Neuronal stem cell (in vitro differentiated cells): Measurements from ENCODE around the gene CYP1A2. TPM values are rescaled to one million over a fixed set of nuclear protein-coding genes. Genes with fewer than 3 reads are reported as not detected.

Experiments
- DNase-seq: peaks from one replicate; pipeline ENCODE4 v3.0.0-alpha.2; 2013; ENCODE audit warnings: low spot score
- H2AFZ ChIP-seq: one replicate; pipeline ENCODE4 v1.6.1; 2013; ENCODE audit warnings: mild to moderate bottlenecking, low read length, inconsistent platforms
- H2AK5ac ChIP-seq: 2 replicates; pipeline ENCODE4 v1.6.1; 2013; ENCODE audit warnings: low read depth, mild to moderate bottlenecking, inconsistent platforms, low read length, moderate library complexity, mixed read lengths
- H2BK120ac ChIP-seq: 2 replicates; pipeline ENCODE4 v1.6.1; 2013; ENCODE audit warnings: low read depth, mild to moderate bottlenecking, inconsistent platforms, low read length, moderate library complexity, mixed read lengths
- H2BK12ac ChIP-seq: one replicate; pipeline ENCODE4 v1.6.1; 2013; ENCODE audit warnings: low read length, inconsistent platforms
- H2BK15ac ChIP-seq: 2 replicates; pipeline ENCODE4 v1.6.1; 2013; ENCODE audit warnings: mild to moderate bottlenecking, low read length, inconsistent platforms, mixed read lengths
- H2BK5ac ChIP-seq: one replicate; pipeline ENCODE4 v1.6.1; 2013; ENCODE audit warnings: inconsistent platforms, mild to moderate bottlenecking, low read length, moderate library complexity
- H3K14ac ChIP-seq: one replicate; pipeline ENCODE4 v1.6.1; 2013; ENCODE audit warnings: low read length, inconsistent platforms
- H3K18ac ChIP-seq: 2 replicates; pipeline ENCODE4 v1.6.1; 2013; ENCODE audit warnings: low read length, inconsistent platforms
- H3K23ac ChIP-seq: 2 replicates; pipeline ENCODE4 v1.6.1; 2013; ENCODE audit warnings: low read depth, mild to moderate bottlenecking, mixed read lengths, low read length, inconsistent platforms; ENCODE audit not compliant: poor library complexity
- H3K27ac ChIP-seq: replicated peaks from 3 replicates; pipeline ENCODE4 v1.5.1; 2013; ENCODE audit warnings: low read length, inconsistent platforms
- H3K27me3 ChIP-seq, 3 experiments: 2 replicates each; pipeline ENCODE4 v1.6.1; 2013; ENCODE audit warnings: low read length in 3 of 3, mild to moderate bottlenecking in 2 of 3, inconsistent platforms in 1 of 3, low read depth in 1 of 3, mixed read lengths in 1 of 3, moderate library complexity in 1 of 3; ENCODE audit not compliant: control insufficient read depth in 3 of 3, insufficient read depth in 3 of 3
- H3K36me3 ChIP-seq, 2 donors: replicated peaks in 1 of 2; 2 replicates each; pipeline ENCODE4 v1.6.1; 2013; ENCODE audit warnings: low read length in 2 of 2; ENCODE audit not compliant: control insufficient read depth in 2 of 2, insufficient read depth in 2 of 2
- H3K4ac ChIP-seq: 2 replicates; pipeline ENCODE4 v1.6.1; 2013; ENCODE audit warnings: inconsistent platforms, mild to moderate bottlenecking, low read length, moderate library complexity
- H3K4me1 ChIP-seq, 2 donors: 1 replicate in 1 of 2; 2 replicates in 1 of 2; pipeline ENCODE4 v1.6.1; 2013; ENCODE audit warnings: low read length in 2 of 2, low read depth in 1 of 2; ENCODE audit not compliant: control insufficient read depth in 2 of 2, insufficient read depth in 1 of 2
- H3K4me2 ChIP-seq: one replicate; pipeline ENCODE4 v1.6.1; 2013; ENCODE audit warnings: mild to moderate bottlenecking, low read length, inconsistent platforms; ENCODE audit not compliant: insufficient read depth, poor library complexity, severe bottlenecking
- H3K4me3 ChIP-seq, 2 donors: 2 replicates each; pipeline ENCODE4 v1.5.1; 2013; ENCODE audit warnings: low read length in 2 of 2, mild to moderate bottlenecking in 2 of 2, inconsistent platforms in 1 of 2, moderate library complexity in 1 of 2
- H3K79me1 ChIP-seq: one replicate; pipeline ENCODE4 v1.6.1; 2013; ENCODE audit warnings: low read depth, mild to moderate bottlenecking, inconsistent platforms, low read length, moderate library complexity
- H3K9ac ChIP-seq: one replicate; pipeline ENCODE4 v1.6.1; 2013; ENCODE audit warnings: mild to moderate bottlenecking, low read depth, low read length, inconsistent platforms; ENCODE audit not compliant: poor library complexity
- H3K9me3 ChIP-seq, 2 donors: replicated peaks in 1 of 2; 2 replicates each; pipeline versions ENCODE3 to v1.6.1; 2013; ENCODE audit warnings: low read length in 2 of 2, mild to moderate bottlenecking in 2 of 2, inconsistent platforms in 1 of 2, low read depth in 1 of 2, mixed read lengths in 1 of 2, moderate library complexity in 1 of 2; ENCODE audit not compliant: control insufficient read depth in 2 of 2, insufficient read depth in 1 of 2
- H4K8ac ChIP-seq: one replicate; pipeline ENCODE4 v1.6.1; 2013; ENCODE audit warnings: low read depth, mild to moderate bottlenecking, inconsistent platforms, low read length, moderate library complexity
- H4K91ac ChIP-seq: one replicate; pipeline ENCODE4 v1.6.1; 2013; ENCODE audit warnings: low read length, low read depth, mild to moderate bottlenecking, inconsistent platforms; ENCODE audit not compliant: poor library complexity
- WGBS, 2 donors: extraction: QIAGEN DNeasy Blood & Tissue Kit; methylation state at CpG; one replicate each; pipeline ENCODE4 v1.1.7; 2013; ENCODE audit warnings: missing lambda C conversion rate in 2 of 2, mixed read lengths in 1 of 2; ENCODE audit not compliant: insufficient read length in 2 of 2, insufficient replicate concordance in 1 of 2; ENCODE audit errors: extremely low coverage in 2 of 2; 5-methylcytosine and 5-hydroxymethylcytosine counted together
- polyA plus RNA-seq, 2 experiments: library from polyadenylated mRNA; stranded (reverse); fragments of 200-250 nt; gene quantifications; one replicate each; pipeline ENCODE4 v1.2.3, GENCODE V29; 2013

Gene CYP1A2
- polyA plus RNA-seq (2013, experiment 1 of 2): not detected
- not detected for polyA plus RNA-seq (2013, experiment 2 of 2)

- Histone ChIP-seq H3K36me3 (no peaks in the 10 kb centered on the region), H4K91ac (no peak within 1 kb of the TSS), H2AK5ac (no peak within 1 kb of the TSS), H3K23ac (no peak within 1 kb of the TSS), H2BK15ac (no peak within 1 kb of the TSS), H3K27me3 (peaks cover 0 to 43% (median 38%) of the 10 kb centered on the region in 3 experiments), H3K9ac (no peak within 1 kb of the TSS), H3K4me3 (no peak within 1 kb of the TSS), H2AFZ (no peak within 1 kb of the TSS), H3K9me3 (peaks cover 0 to 2% of the 10 kb centered on the region in 2 donors), H2BK120ac (no peak within 1 kb of the TSS), H2BK5ac (no peak within 1 kb of the TSS), H4K8ac (no peak within 1 kb of the TSS), H3K18ac (no peak within 1 kb of the TSS), H3K4me2 (no peak within 1 kb of the TSS), H2BK12ac (no peak within 1 kb of the TSS), H3K4ac (no peak within 1 kb of the TSS), H3K14ac (no peak within 1 kb of the TSS), H3K4me1 (peaks cover 0 to 11% of the 10 kb centered on the region in 2 donors), H3K79me1 (no peaks in the 10 kb centered on the region), H3K27ac (no peak within 1 kb of the TSS)
- DNase-seq: no peak
- WGBS, 2 donors: no CpG with 5 or more reads among the region's 3 CpGs
Measured at GRCh38 chr15:74748322-74748946, at the start of gene CYP1A2. TSS of gene CYP1A2 (plus strand) at chr15:74748845. CDS start at chr15:74749739, 894 bp downstream.

DNA sequence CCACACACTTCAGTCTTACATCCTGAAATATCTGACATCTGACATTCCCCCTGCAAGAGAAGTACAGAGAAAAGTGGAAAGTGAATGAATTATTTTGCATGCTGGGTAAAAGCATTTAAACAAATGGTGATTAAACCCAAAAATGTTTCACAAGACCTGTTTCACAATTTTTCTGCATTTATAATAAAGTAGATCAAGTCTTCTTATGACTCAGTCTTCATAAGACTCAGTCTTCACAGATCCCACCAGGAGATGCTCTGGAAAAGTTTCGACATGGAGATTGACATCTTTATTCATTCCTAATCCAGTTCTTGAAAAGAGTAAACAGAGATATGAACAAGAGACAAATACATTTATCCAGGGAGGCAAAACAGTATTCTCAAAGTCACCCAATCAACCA is 39.6 kb upstream of the CYP1A2 start:
- no CpG with 5 or more reads among the region's 1 CpG for WGBS, 2 donors
- peaks cover 0 to 35% (median 1%) of the 10 kb centered on the region in 3 experiments for H3K27me3 ChIP-seq
- no peaks in the 10 kb centered on the region for H3K4me1 ChIP-seq
- H3K23ac ChIP-seq: no peak overlapping the region
- DNase-seq: no peak
- no peak overlapping the region for H2BK15ac ChIP-seq
- no peak overlapping the region for H4K91ac ChIP-seq
- H2AFZ ChIP-seq: no peak overlapping the region
- no peak overlapping the region for H3K18ac ChIP-seq
- H3K36me3 ChIP-seq: no peaks in the 10 kb centered on the region
- H3K79me1 ChIP-seq: no peaks in the 10 kb centered on the region
- H4K8ac ChIP-seq: no peak overlapping the region
- no peak overlapping the region for H3K4me2 ChIP-seq
- no peak overlapping the region for H3K14ac ChIP-seq
- H2BK120ac ChIP-seq: no peak overlapping the region
- no peak overlapping the region for H2BK5ac ChIP-seq
- no peak overlapping the region for H3K27ac ChIP-seq
- no peak overlapping the region for H2AK5ac ChIP-seq
- no peaks in the 10 kb centered on the region for H3K9me3 ChIP-seq
- no peak overlapping the region for H2BK12ac ChIP-seq
- H3K4me3 ChIP-seq: no peak overlapping the region
- no peak overlapping the region for H3K9ac ChIP-seq
- no peak overlapping the region for H3K4ac ChIP-seq

GRCh38 chr15:74709892-74710291 is 38.8 kb upstream of the CYP1A2 start:
- no peaks in the 10 kb centered on the region for H3K9me3 ChIP-seq
- H3K4ac ChIP-seq: no peak overlapping the region
- no peak overlapping the region for H3K23ac ChIP-seq
- DNase-seq: no peak
- H3K4me3 ChIP-seq: no peak overlapping the region
- no peak overlapping the region for H2BK12ac ChIP-seq
- no peaks in the 10 kb centered on the region for H3K79me1 ChIP-seq
- H3K9ac ChIP-seq: no peak overlapping the region
- H2AFZ ChIP-seq: no peak overlapping the region
- H3K27me3 ChIP-seq: peaks cover 0 to 28% (median 1%) of the 10 kb centered on the region in 3 experiments
- no peak overlapping the region for H2BK5ac ChIP-seq
- H3K36me3 ChIP-seq: no peaks in the 10 kb centered on the region
- H3K4me1 ChIP-seq: no peaks in the 10 kb centered on the region
- H4K91ac ChIP-seq: no peak overlapping the region
- no CpG with 5 or more reads among the region's 3 CpGs for WGBS, 2 donors
- no peak overlapping the region for H3K27ac ChIP-seq
- H4K8ac ChIP-seq: no peak overlapping the region
- H3K14ac ChIP-seq: no peak overlapping the region
- no peak overlapping the region for H2BK15ac ChIP-seq
- H2BK120ac ChIP-seq: no peak overlapping the region
- H3K4me2 ChIP-seq: no peak overlapping the region
- H3K18ac ChIP-seq: no peak overlapping the region
- no peak overlapping the region for H2AK5ac ChIP-seq

- Histone ChIP-seq H3K18ac (no peak overlapping the region), H3K4me3 (no peak overlapping the region), H4K91ac (no peak overlapping the region), H2BK15ac (no peak overlapping the region), H3K36me3 (no peaks in the 10 kb centered on the region), H2BK5ac (no peak overlapping the region), H3K79me1 (no peaks in the 10 kb centered on the region), H3K9me3 (no peaks in the 10 kb centered on the region), H3K27ac (no peak overlapping the region), H3K23ac (no peak overlapping the region), H3K9ac (no peak overlapping the region), H2AK5ac (no peak overlapping the region), H2BK120ac (no peak overlapping the region), H3K4ac (no peak overlapping the region), H3K4me2 (no peak overlapping the region), H2BK12ac (no peak overlapping the region), H2AFZ (peak overlapping the region; percentile 11), H3K4me1 (no peaks in the 10 kb centered on the region), H3K14ac (no peak overlapping the region), H4K8ac (no peak overlapping the region), H3K27me3 (peaks cover 0 to 28% (median 1%) of the 10 kb centered on the region in 3 experiments)
- no peak for DNase-seq
- no CpG with 5 or more reads among the region's 3 CpGs for WGBS, 2 donors
Measured at GRCh38 chr15:74710319-74711094, 38.1 kb upstream of the CYP1A2 start.
